A673 (cell line): ENCODE results near the gene TBCA. TPM values are rescaled to one million over a fixed set of nuclear protein-coding genes. Genes with fewer than 3 reads are reported as not detected.

ENCODE experiments used
- BruUV-seq: library from RNA; stranded (reverse); fragments of 400-500 nt; replicated peaks from 2 replicates; lab custom pipeline; 2021; lab: Mats Ljungman, UMichigan
- CTCF ChIA-PET: fragments of 300-600 bp; sonication (Branson Sonifier 250); formaldehyde crosslinking; loops from one replicate; lab custom pipeline; 2022; ENCODE audit warnings: antibody characterized with exemption; lab: Charles Lee
- POLR2A ChIA-PET: fragments of 300-600 bp; sonication (Branson Sonifier 250); formaldehyde crosslinking; loops from one replicate; lab custom pipeline; 2022; ENCODE audit warnings: antibody characterized with exemption; ENCODE audit not compliant: low non-redundant PET; lab: Charles Lee
- DNase-seq: peaks from one replicate; pipeline ENCODE4 v3.0.0-alpha.2; 2015; ENCODE audit warnings: low spot score
- H3K27ac ChIP-seq: fragments of 200-600 bp; sonication (generic); 2 replicates; pipeline ENCODE4 v1.5.1; 2016; ENCODE audit warnings: mixed run types, low read depth, mild to moderate bottlenecking, mixed read lengths, antibody characterized with exemption, low read length; ENCODE audit not compliant: poor library complexity, severe bottlenecking
- H3K27me3 ChIP-seq: fragments of 200-600 bp; sonication (generic); replicated peaks from 2 replicates; pipeline ENCODE4 v1.6.1; 2017; ENCODE audit warnings: mixed run types, low read depth, mild to moderate bottlenecking, mixed read lengths, antibody characterized with exemption, low read length; ENCODE audit not compliant: insufficient read depth, poor library complexity
- H3K36me3 ChIP-seq: fragments of 200-600 bp; sonication (generic); 2 replicates; pipeline ENCODE4 v1.6.1; 2016; ENCODE audit warnings: mixed run types, mild to moderate bottlenecking, mixed read lengths, antibody characterized with exemption, low read length; ENCODE audit not compliant: insufficient read depth, poor library complexity, severe bottlenecking
- H3K4me1 ChIP-seq: fragments of 200-600 bp; sonication (generic); 2 replicates; pipeline ENCODE4 v1.6.1; 2017; ENCODE audit warnings: mixed run types, mild to moderate bottlenecking, mixed read lengths, antibody characterized with exemption, low read length; ENCODE audit not compliant: insufficient read depth, poor library complexity, severe bottlenecking
- H3K4me3 ChIP-seq: fragments of 200-600 bp; sonication (generic); 2 replicates; pipeline ENCODE4 v1.5.1; 2016; ENCODE audit warnings: low read depth, mixed run types, mild to moderate bottlenecking, mixed read lengths, low read length; ENCODE audit not compliant: poor library complexity, severe bottlenecking
- H3K9me3 ChIP-seq: fragments of 200-600 bp; sonication (generic); 2 replicates; pipeline ENCODE4 v1.6.1; 2016; ENCODE audit warnings: mixed run types, low read depth, mild to moderate bottlenecking, mixed read lengths, antibody characterized with exemption, low read length; ENCODE audit not compliant: poor library complexity, severe bottlenecking
- EZH2 ChIP-seq: fragments of 200-600 bp; sonication (generic); IDR thresholded peaks from 2 replicates; pipeline ENCODE4 v1.6.1; 2017; ENCODE audit warnings: borderline replicate concordance, low read depth, mild to moderate bottlenecking, mixed read lengths, antibody characterized with exemption, low read length; ENCODE audit not compliant: poor library complexity, severe bottlenecking
- intact Hi-C: fragments of 100-400 bp; cut with micrococcal nuclease; formaldehyde crosslinking; loops from one replicate; pipeline ENCODE4 v1.10.0; 2022; ENCODE audit not compliant: unreplicated experiment
- total RNA-seq: library from RNA; stranded (reverse); gene quantifications from 2 replicates; pipeline ENCODE4 v1.2.3, GENCODE V29; 2021
- TF ChIP-seq, protein P1 (sequence below): fragments of 300-800, 200-600 bp; sonication (generic); conservative IDR thresholded peaks from 2 replicates; pipeline ENCODE4 v1.5.1; 2017; ENCODE audit warnings: low read depth, mild to moderate bottlenecking, antibody characterized with exemption, low read length, moderate library complexity, mixed read lengths

Gene TBCA
- total RNA-seq, 1 experiment from 2014 or later, result 297 TPM

DNA sequence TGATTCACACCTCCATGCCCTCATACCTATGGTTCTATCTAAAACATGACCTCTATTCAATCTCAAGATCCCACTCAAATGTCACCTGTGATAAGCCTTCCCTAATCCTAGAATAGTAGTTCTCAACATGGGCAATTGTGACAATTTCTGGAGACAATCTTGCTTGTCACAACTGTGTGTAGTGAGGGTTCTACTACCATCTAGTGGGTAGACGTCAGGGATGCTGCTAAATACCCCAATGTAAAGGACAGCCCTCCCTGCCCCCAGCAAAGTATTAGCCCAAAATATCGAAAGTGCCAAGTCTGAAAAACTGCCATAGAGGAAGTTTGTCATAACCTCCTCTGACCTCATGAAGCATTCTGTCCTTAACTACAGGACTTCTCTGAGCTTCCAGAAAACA, 32.0 kb downstream of the TBCA start:
- Histone ChIP-seq H3K9me3 (no peaks in the 10 kb centered on the region), H3K27ac (no peak overlapping the region), H3K4me1 (peaks cover 7% of the 10 kb centered on the region), H3K4me3 (no peak overlapping the region), H3K27me3 (no peaks in the 10 kb centered on the region), H3K36me3 (no peaks in the 10 kb centered on the region)
- CTCF ChIA-PET, result no interaction called here
- BruUV-seq, result no TSS peak
- intact Hi-C loops, result no loop called here
- POLR2A ChIA-PET, result no interaction called here
- no peak for TF ChIP-seq EZH2
- TF ChIP-seq, protein P1, sequence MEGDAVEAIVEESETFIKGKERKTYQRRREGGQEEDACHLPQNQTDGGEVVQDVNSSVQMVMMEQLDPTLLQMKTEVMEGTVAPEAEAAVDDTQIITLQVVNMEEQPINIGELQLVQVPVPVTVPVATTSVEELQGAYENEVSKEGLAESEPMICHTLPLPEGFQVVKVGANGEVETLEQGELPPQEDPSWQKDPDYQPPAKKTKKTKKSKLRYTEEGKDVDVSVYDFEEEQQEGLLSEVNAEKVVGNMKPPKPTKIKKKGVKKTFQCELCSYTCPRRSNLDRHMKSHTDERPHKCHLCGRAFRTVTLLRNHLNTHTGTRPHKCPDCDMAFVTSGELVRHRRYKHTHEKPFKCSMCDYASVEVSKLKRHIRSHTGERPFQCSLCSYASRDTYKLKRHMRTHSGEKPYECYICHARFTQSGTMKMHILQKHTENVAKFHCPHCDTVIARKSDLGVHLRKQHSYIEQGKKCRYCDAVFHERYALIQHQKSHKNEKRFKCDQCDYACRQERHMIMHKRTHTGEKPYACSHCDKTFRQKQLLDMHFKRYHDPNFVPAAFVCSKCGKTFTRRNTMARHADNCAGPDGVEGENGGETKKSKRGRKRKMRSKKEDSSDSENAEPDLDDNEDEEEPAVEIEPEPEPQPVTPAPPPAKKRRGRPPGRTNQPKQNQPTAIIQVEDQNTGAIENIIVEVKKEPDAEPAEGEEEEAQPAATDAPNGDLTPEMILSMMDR, result no peak; the same call in 1 of the 2 replicates
- DNase-seq, result peak; percentile 6

DNA sequence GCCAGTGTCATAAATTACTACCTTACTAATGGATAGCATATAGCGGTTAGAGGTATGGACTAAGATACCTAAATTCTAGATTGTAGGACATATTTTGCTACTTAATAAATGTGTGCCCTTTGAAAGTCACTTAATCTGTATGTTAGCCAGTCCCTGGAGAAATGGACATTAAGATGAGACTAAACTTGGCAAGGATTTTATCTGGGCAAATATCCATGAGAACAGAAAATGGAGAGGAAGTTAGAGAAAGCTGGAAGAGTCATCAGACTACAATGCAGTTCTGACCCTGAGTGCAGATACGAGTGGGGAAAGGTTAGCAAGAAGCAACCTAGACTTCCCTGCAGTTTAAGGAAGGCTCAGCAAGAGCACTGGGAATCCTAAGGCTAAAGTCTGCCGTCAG, 33.0 kb downstream of the TBCA start:
- POLR2A ChIA-PET, result interaction anchor here (0.6 kb wide), 1 partner anchor 1242 kb away, joined by 7 read pairs; no protein-coding TSS in a partner anchor
- no peak overlapping the region for H3K27ac ChIP-seq
- CTCF ChIA-PET, result no interaction called here

DNA sequence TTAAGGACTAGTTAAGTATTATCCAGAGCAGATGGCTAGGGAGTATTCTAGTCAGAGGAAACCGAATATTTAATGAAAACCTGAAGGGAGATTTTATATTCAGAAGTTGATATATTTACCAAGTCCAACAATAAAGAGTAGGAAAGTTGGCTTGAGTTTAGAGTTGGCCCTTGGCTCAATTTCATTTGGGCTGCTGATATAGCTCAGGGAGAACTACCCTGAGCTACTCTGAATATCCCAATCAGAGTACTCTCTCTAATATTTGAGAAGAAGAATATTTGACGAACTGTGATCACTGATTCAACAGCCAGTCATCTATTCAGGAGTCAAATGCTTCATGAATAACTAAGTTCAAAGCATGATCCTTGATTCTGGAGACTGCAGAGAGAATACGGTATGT, 34.5 kb downstream of the TBCA start:
- no peak for DNase-seq

More for the DNA sequence above, 33.0 kb downstream of the TBCA start:
- DNase-seq, result no peak
- no peak for TF ChIP-seq EZH2
- TF ChIP-seq, protein P1, result no peak
- BruUV-seq, result no TSS peak
- Histone ChIP-seq H3K4me1 (peaks cover 2% of the 10 kb centered on the region), H3K9me3 (no peaks in the 10 kb centered on the region), H3K4me3 (no peak overlapping the region), H3K27me3 (no peaks in the 10 kb centered on the region), H3K36me3 (no peaks in the 10 kb centered on the region)
- intact Hi-C loops, result no loop called here

More for the DNA sequence above, 34.5 kb downstream of the TBCA start:
- CTCF ChIA-PET, result no interaction called here
- H3K9me3 ChIP-seq, result no peaks in the 10 kb centered on the region
- H3K4me3 ChIP-seq, result no peak overlapping the region
- POLR2A ChIA-PET, result no interaction called here
- no peaks in the 10 kb centered on the region for H3K4me1 ChIP-seq
- BruUV-seq, result no TSS peak
- TF ChIP-seq EZH2, result no peak
- TF ChIP-seq, protein P1, result no peak
- no peak overlapping the region for H3K27ac ChIP-seq
- no peaks in the 10 kb centered on the region for H3K36me3 ChIP-seq
- intact Hi-C loops, result no loop called here
- no peaks in the 10 kb centered on the region for H3K27me3 ChIP-seq
